DND-41 (cell line): Measurements from ENCODE around the gene TMEM97.

ENCODE experiments used
- ATAC-seq: fragments of 200-7000 bp; cut with Tn5 transposase; 3 replicates; pipeline ENCODE4 v1.9.1; 2021; ENCODE audit warnings: low read depth; ENCODE audit not compliant: insufficient read depth
- DNase-seq: peaks from one replicate; pipeline ENCODE4 v3.0.0-alpha.2; 2020
- H2AFZ ChIP-seq: 2 replicates; pipeline ENCODE4 v1.6.0; 2012; ENCODE audit warnings: low read depth, low read length
- H3K27ac ChIP-seq: 2 replicates; pipeline ENCODE4 v1.5.1; 2012; ENCODE audit warnings: low read length, inconsistent platforms
- H3K27me3 ChIP-seq: fragments of 200-600 bp; sonication (generic); 2 replicates; pipeline ENCODE4 v1.6.0; 2012; ENCODE audit warnings: low read length, mild to moderate bottlenecking, inconsistent platforms; ENCODE audit not compliant: insufficient read depth, poor library complexity
- H3K36me3 ChIP-seq: 2 replicates; pipeline ENCODE4 v1.5.1; 2012; ENCODE audit warnings: low read length, inconsistent platforms; ENCODE audit not compliant: insufficient read depth
- H3K4me1 ChIP-seq: 2 replicates; pipeline ENCODE4 v1.5.1; 2012; ENCODE audit warnings: mild to moderate bottlenecking, low read length; ENCODE audit not compliant: insufficient read depth
- H3K4me2 ChIP-seq: 2 replicates; pipeline ENCODE4 v1.6.0; 2012; ENCODE audit warnings: mild to moderate bottlenecking, moderate library complexity, low read length, inconsistent platforms; ENCODE audit not compliant: insufficient read depth
- H3K4me3 ChIP-seq, 2 experiments: fragments of 200-600 bp in 1 of 2; shearing (Covaris generic) in 1 of 2; 2 replicates each; pipeline ENCODE4 v1.5.1; 2012 to 2016; ENCODE audit warnings: inconsistent platforms in 2 of 2, low read length in 2 of 2, mild to moderate bottlenecking in 2 of 2, low read depth in 1 of 2, moderate library complexity in 1 of 2
- H3K79me2 ChIP-seq: 2 replicates; pipeline ENCODE4 v1.6.0; 2012; ENCODE audit warnings: low read length, inconsistent platforms; ENCODE audit not compliant: insufficient read depth
- H3K9ac ChIP-seq: 2 replicates; pipeline ENCODE4 v1.6.0; 2012; ENCODE audit warnings: low read depth, mild to moderate bottlenecking, inconsistent platforms, low read length, moderate library complexity
- H3K9me3 ChIP-seq: 2 replicates; pipeline ENCODE4 v1.5.1; 2012; ENCODE audit warnings: low read length, moderate library complexity, mild to moderate bottlenecking, inconsistent platforms; ENCODE audit not compliant: insufficient read depth, severe bottlenecking
- H4K20me1 ChIP-seq: 2 replicates; pipeline ENCODE4 v1.6.0; 2012; ENCODE audit warnings: low read length; ENCODE audit not compliant: insufficient read depth
- CTCF ChIP-seq: IDR thresholded peaks from 2 replicates; pipeline ENCODE4 v1.5.1; 2012; ENCODE audit warnings: borderline replicate concordance, low read length, moderate library complexity, mild to moderate bottlenecking; ENCODE audit not compliant: poor library complexity, severe bottlenecking; ENCODE audit errors: extremely low read depth
- EZH2 ChIP-seq: IDR thresholded peaks from 3 replicates; pipeline ENCODE4 v1.6.1; 2012; ENCODE audit warnings: borderline replicate concordance, low read depth, mild to moderate bottlenecking, moderate library complexity, low read length, inconsistent platforms; ENCODE audit not compliant: severe bottlenecking

TMEM97 gene

GRCh38 chr17:28320215-28321061, 1.4 kb downstream of the TMEM97 start:
- TF ChIP-seq EZH2: no peak
- TF ChIP-seq CTCF: no peak
- Histone ChIP-seq H3K79me2 (peaks cover 68% of the 10 kb centered on the region), H3K9ac (peak overlapping the region; percentile 68), H3K4me3 (peak overlapping the region; percentile 65 to 67; a peak in 3 of 4 replicates), H3K27ac (peak overlapping the region; percentile 70), H3K27me3 (no peaks in the 10 kb centered on the region), H2AFZ (no peak overlapping the region), H3K4me2 (peak overlapping the region; percentile 77), H3K4me1 (peaks cover 44% of the 10 kb centered on the region), H4K20me1 (peaks cover 24% of the 10 kb centered on the region; the same call in 1 of the 2 replicates), H3K9me3 (no peaks in the 10 kb centered on the region), H3K36me3 (peaks cover 29% of the 10 kb centered on the region)
- ATAC-seq (no peak), DNase-seq (no peak)

GRCh38 chr17:28324267-28324745, 5.3 kb downstream of the TMEM97 start:
- TF ChIP-seq CTCF (no peak), EZH2 (no peak)
- Histone ChIP-seq H3K4me3 (no peak overlapping the region), H3K9me3 (no peaks in the 10 kb centered on the region), H3K27me3 (no peaks in the 10 kb centered on the region), H3K79me2 (peaks cover 79% of the 10 kb centered on the region), H3K4me1 (peaks cover 30% of the 10 kb centered on the region), H3K4me2 (peak overlapping the region; percentile 16; the same call in 1 of the 2 replicates), H3K9ac (no peak overlapping the region), H3K36me3 (peaks cover 66% of the 10 kb centered on the region), H4K20me1 (peaks cover 42% of the 10 kb centered on the region; the same call in 1 of the 2 replicates), H3K27ac (no peak overlapping the region), H2AFZ (no peak overlapping the region)
- DNase-seq (no peak), ATAC-seq (no peak)

GRCh38 chr17:28324781-28325180, 5.8 kb downstream of the TMEM97 start:
- H3K9ac ChIP-seq: no peak overlapping the region
- no peak overlapping the region for H3K4me3 ChIP-seq
- H3K36me3 ChIP-seq: peaks cover 69% of the 10 kb centered on the region
- DNase-seq (no peak), ATAC-seq (no peak)
- peaks cover 75% of the 10 kb centered on the region for H3K79me2 ChIP-seq
- H2AFZ ChIP-seq: no peak overlapping the region
- no peaks in the 10 kb centered on the region for H3K27me3 ChIP-seq
- no peak overlapping the region for H3K4me2 ChIP-seq
- H3K9me3 ChIP-seq: no peaks in the 10 kb centered on the region
- H3K27ac ChIP-seq: no peak overlapping the region
- peaks cover 44% of the 10 kb centered on the region; the same call in 1 of the 2 replicates for H4K20me1 ChIP-seq
- TF ChIP-seq EZH2 (no peak), CTCF (no peak)
- peaks cover 29% of the 10 kb centered on the region for H3K4me1 ChIP-seq
